HG03135 (cell line): ENCODE measurements around the gene ZFPM1.
"Not testable (repeated sequence)": the region's sequence is repeated elsewhere in the genome, so short reads cannot be mapped to it uniquely, and the experiment has no call there.

Source experiments
- ATAC-seq: cut with Tn5 transposase; IDR thresholded peaks from one replicate; pipeline ENCODE4 v1.9.1; 2021; ENCODE audit warnings: mild to moderate bottlenecking, moderate library complexity; ENCODE audit not compliant: unreplicated experiment

ZFPM1 gene

DNA sequence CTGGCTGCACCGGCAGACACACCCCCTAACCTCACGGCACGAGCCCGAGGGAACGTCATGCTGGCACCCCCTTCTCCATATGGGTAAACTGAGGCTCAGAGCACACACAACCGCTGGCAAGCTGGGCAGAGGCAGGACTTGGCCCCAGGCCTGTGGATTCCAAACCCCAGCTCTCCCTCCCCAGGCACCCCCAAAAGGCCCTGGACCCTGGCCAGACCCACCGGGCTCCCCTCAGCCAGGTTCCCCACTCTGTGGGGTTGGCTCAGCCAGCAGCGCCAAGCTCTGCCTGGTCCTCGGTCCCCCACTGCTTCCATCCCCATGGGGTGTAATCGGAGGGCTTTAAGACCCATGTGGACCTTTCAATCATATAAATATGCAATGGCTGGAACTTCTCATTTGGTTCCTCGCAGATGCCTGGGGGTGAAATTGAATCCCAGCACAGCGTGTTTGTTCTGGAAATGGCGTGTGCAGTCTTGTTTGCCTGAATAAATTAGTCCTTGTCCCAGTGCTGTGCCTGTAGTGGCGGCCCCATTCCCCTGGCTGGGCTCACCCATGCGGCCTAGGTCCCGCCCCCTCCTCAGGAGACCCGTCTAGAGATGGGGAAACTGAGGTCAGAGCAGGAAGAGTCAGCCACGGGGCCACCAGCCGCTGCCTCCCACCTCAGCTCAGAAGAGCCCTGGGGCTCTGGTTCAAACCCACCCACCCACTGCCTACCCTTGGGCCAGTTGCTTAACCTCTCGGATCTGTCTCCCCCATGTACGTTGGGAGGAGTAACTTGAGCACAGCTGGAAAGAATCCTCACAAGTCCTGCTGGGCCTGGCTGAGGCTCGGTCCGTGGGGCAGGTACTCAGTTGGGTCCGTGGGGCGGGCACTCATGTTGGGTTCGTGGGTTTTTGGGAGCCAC lies 57.3 kb downstream of the ZFPM1 start:
- ATAC-seq: no peak

DNA sequence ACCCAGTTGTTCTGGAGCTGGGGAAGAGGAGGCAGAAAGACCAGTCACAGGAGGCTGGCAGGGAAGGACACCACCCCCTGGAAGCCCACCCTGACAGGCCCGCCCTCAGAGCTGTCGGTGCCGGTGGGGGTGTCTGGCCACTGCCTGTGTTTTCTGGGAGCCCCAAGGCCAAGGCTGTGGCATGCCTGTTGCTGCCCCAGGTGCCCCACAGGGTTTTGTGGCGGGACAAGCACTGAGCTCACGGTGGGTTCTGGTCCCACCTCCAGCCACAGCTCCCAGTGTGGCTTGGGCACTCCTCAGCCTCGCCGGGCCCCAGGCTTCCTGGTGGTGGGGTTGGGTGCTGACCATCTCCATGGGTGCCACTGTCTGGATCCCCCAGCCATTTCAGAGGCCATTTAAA lies 58.0 kb downstream of the ZFPM1 start:
- no peak for ATAC-seq

GRCh38 chr16:88511906-88512305 lies 58.8 kb downstream of the ZFPM1 start:
- no peak for ATAC-seq

GRCh38 chr16:88512728-88513696 lies 59.9 kb downstream of the ZFPM1 start:
- no peak for ATAC-seq

DNA sequence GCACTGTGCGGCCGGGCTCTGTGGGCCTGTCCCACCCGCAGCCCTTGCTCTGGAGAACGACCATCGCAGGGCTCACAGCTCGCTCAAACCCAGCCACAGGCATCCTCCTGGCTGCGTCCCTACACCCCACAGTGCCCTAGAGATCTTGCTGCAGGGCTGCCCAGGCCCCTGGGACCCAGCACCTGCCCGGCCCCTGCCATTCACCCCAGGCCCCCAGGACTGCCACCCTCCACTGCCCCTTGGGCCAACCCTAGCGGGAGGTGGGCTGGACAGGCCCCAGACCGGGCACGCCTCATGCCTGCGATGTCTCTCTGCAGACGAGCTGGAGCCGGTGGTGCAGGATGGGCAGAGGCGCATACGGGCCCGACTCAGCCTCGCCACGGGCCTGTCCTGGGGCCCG lies 61.0 kb downstream of the ZFPM1 start:
- no peak for ATAC-seq

DNA sequence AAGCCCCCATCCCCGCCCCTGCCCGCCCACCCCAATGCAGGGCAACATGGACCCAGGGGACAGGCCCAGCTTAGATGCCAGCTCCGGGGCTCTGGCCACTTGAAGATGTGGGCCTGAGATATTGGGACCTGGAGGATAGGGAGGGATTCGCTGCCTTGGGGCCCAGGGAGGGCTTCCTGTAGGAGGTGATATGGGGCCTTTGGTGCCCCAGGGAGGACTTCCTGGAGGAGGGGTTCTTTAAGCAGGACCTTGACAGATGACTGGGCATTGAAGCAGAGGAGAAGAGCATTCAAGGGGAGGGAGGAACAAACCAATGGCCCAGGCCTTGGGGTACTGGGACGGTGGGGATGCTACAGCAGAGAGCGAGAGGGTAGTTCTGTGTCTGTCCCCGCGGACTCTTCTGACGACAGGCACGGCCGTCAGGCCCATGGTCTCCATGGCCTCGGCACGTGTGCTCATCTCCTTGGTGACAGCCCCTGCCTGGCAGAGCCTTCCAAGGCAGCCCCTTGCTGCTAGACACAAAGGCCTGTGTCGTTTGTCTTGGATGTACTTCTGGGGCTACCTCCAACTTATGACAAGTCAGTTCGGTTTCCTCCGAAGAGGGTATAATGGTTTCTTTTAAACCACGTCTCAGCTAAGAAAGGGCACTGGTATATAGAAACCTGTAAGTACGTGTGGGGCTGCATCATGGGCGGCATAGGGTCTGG lies 61.6 kb downstream of the ZFPM1 start:
- ATAC-seq: no peak

DNA sequence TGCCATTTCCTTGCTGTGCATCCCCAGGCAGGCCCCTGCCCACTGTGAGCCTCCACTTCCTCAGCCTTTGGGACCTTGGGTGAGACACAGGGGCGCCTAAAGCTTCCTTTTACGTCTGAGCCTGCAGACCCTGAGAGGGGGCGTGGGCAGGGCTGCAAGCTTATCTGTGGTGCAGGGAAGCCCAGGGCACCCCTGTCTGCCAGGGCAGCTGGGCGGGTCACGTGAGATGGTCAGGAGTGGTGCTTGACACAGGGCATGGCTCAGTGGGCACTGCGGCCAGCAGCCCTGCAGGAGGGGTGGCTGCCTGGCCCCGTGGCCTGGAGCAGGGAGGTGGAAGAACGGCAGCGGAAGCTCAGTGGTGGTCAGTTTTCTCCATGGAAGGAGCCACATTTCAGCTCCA lies 62.3 kb downstream of the ZFPM1 start:
- ATAC-seq: no peak

DNA sequence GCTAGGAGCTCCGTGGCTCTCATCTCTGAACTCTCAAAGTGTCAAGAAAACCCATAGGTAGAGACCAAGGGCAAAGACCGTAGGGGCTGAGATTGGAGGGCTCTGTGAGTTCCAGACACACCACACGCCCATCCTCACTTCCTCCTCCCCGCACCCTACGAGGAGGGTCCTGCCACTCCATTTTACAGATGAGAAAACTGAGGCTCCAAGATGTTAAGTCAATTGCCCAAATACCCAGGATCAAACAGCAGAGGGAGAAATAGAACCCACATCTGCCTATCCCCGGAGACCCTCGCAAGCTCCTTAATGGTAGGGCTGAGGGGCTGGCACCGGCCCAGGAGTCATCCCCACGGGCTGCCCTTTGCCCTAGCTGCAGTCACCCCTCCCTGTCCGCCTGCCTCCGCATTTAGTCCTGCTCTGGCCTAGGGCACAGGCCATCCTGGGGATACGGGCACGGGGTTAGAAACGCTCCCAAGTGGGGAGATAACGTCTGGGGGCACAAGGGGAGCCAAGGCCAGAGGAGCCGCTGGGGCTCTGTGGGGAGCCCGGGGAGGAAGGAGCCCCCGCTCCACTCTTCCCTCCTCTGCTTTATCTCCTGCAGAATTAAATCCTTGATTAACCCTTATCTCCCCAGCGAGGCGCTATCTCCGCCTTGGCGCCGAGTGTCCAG lies 63.0 kb downstream of the ZFPM1 start:
- no peak for ATAC-seq

DNA sequence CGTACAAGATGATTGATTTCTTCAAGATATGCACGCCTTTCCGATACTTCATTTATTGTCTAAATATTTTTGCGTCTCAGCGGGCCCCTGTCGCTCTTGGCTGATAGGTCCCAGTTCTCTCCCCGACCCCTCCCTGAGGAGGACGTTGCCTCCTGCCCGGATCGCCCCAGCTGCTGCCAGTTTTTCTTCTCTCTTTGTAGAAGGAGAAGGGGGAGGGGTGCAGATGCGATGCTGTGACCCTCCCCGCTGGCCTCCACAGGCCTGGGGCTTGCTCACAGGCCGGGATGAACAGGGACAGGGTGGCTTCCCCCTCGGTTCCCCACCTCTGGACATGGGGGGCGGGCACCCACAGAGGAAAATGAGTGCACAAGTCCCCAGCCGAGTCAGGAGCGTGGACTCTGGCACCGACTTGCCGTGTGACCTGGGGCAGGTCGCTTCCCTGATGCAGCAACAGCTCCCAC lies 63.6 kb downstream of the ZFPM1 start:
- ATAC-seq: no peak

DNA sequence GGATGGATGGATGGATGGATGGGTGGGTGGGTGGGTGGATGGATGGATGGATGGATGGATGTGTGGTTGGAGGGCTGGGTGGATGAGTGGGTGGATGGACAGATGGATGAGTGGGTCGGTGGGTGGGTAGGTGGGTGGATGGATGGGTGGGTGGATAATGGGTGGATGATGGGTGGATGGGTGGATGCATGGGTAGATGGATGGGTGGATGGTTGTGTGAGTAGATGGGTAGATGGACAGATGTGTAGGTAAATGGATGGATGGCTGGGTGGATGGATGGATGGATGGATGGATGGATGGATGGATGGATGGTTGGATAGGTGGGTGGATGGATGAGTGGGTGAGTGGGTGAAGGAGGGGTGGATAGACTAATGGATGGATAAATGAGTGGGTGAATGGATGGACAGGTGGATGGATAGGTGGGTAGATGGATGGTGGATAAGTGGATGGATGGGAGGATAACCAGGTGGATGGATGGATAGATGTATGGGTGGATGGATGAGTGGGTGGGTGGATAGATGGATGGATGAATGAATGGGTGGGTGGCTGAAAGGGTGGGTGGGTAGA lies 64.2 kb downstream of the ZFPM1 start:
- not testable (repeated sequence) for ATAC-seq

GRCh38 chr16:88518411-88519111 lies 65.5 kb downstream of the ZFPM1 start:
- ATAC-seq: not testable (repeated sequence)

GRCh38 chr16:88519240-88519639 lies 66.2 kb downstream of the ZFPM1 start:
- ATAC-seq: no peak

DNA sequence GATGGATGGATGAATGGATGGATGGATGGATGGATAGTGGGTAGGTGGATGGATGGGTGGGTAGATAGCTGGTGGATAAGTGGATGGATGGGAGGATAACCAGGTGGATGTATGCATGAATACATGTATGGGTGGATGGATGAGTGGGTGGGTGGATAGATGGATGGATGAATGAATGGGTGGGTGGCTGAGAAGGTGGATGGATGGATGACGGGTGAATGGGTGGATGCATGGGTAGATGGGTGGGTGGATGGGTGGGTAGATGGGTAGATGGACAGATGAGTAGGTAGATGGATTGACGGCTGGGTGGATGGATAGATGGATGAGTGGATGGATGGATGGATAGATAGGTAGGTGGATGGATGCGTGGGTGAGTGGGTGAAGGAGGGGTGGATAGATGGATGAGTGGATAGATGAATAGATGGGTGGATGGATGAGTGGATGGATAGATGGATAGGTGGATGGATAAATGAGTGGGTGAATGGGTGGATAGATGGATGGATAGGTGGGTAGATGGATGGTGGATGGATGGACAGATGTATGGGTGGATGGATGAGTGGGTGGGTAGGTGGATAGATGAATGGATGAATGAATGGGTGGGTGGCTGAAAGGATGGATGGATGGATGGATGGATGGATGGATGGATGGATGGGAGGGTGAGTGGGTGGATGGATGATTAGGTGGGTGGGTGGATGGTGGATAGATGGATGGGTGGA lies 67.0 kb downstream of the ZFPM1 start:
- no peak for ATAC-seq

DNA sequence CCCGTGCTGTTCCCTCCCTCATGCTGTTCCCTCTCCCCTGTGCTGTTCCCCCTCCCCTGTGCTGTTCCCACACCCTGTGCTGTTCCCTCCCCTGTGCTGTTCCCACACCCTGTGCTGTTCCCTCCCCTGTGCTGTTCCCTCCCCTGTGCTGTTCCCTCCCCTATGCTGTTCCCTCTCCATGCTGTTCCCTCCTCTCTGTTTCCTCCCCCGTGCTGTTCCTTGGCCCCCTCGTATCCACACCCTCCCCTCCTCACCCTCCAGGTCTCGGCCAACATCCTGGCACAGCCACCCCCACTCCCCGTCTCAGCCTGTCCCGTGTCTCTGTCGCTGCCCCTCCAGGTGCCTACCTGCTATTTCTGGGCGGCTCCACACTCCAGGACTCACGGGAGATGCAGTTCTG lies 68.6 kb downstream of the ZFPM1 start:
- no peak for ATAC-seq

GRCh38 chr16:88522276-88522949 lies 69.3 kb downstream of the ZFPM1 start:
- no peak for ATAC-seq

- ATAC-seq: no peak
These were observed 70.5 kb downstream of the ZFPM1 start for GRCh38 chr16:88523309-88524161.

GRCh38 chr16:88524274-88524972 lies 71.3 kb downstream of the ZFPM1 start:
- ATAC-seq: no peak
